GM12891 (cell line): Measurements from ENCODE around the gene ZEB1.

ENCODE experiments used
- PAX5 ChIP-seq: IDR thresholded peaks from 2 replicates; pipeline ENCODE4 v1.6.1; 2011; ENCODE audit warnings: low read length, moderate library complexity, mild to moderate bottlenecking; ENCODE audit not compliant: insufficient read depth, severe bottlenecking
- POLR2A ChIP-seq: IDR thresholded peaks from 2 replicates; pipeline ENCODE4 v1.6.1; 2011; ENCODE audit warnings: low read depth, low read length, control low read depth
- POLR2AphosphoS5 ChIP-seq: IDR thresholded peaks from 2 replicates; pipeline ENCODE4 v1.6.1; 2011; ENCODE audit warnings: low read depth, low read length, control low read depth
- TAF1 ChIP-seq: IDR thresholded peaks from 2 replicates; pipeline ENCODE4 v1.6.1; 2011; ENCODE audit warnings: low read depth, low read length, control low read depth

- TF ChIP-seq POLR2AphosphoS5 (no peak), POLR2A (no peak), PAX5 (no peak), TAF1 (no peak)
These were observed 43.1 kb downstream of the ZEB1 start for GRCh38 chr10:31362023-31362641.
